ENCODE data around the gene L1CAM.

L1CAM gene

GRCh38 chrX:153885968-153886903, at the start of gene L1CAM:
L1CAM (minus strand) TSS chrX:153886173; CDS start chrX:153875836, 10,337 bp downstream.
- H3K36me3 Mint-ChIP-seq (ENCODE audit: low read depth): no peaks in the 10 kb centered on the region
- peak within 1 kb of the TSS; percentile 17 for H3K4me3 Mint-ChIP-seq
- peaks cover 19% of the 10 kb centered on the region for H3K27me3 Mint-ChIP-seq
- H3K27ac Mint-ChIP-seq: no peak within 1 kb of the TSS
- peaks cover 5% of the 10 kb centered on the region for H3K4me1 Mint-ChIP-seq (ENCODE audit: low read depth)
- no peaks in the 10 kb centered on the region for H3K9me3 Mint-ChIP-seq

GRCh38 chrX:153935326-153935851, 49.4 kb upstream of the L1CAM start:
- no peaks in the 10 kb centered on the region for H3K9me3 Mint-ChIP-seq
- peaks cover 29% of the 10 kb centered on the region for H3K36me3 Mint-ChIP-seq (ENCODE audit: low read depth)
- peaks cover 22% of the 10 kb centered on the region for H3K4me1 Mint-ChIP-seq (ENCODE audit: low read depth)
- peak overlapping the region; percentile 71 for H3K27ac Mint-ChIP-seq
- peak overlapping the region; percentile 72 for H3K4me3 Mint-ChIP-seq
- H3K27me3 Mint-ChIP-seq: no peaks in the 10 kb centered on the region

GRCh38 chrX:153934762-153935325, 48.9 kb upstream of the L1CAM start, which contains the start of gene NAA10:
NAA10 (minus strand) TSS chrX:153935037; CDS start chrX:153934904, 133 bp downstream.
- Mint-ChIP-seq H3K4me1 (ENCODE audit: low read depth) (peaks cover 20% of the 10 kb centered on the region), H3K36me3 (ENCODE audit: low read depth) (peaks cover 29% of the 10 kb centered on the region), H3K4me3 (peak within 1 kb of the TSS; percentile 90), H3K27ac (peak within 1 kb of the TSS; percentile 83), H3K27me3 (no peaks in the 10 kb centered on the region), H3K9me3 (no peaks in the 10 kb centered on the region)

- Mint-ChIP-seq H3K27ac (peak overlapping the region; percentile 83), H3K36me3 (ENCODE audit: low read depth) (peaks cover 29% of the 10 kb centered on the region), H3K9me3 (no peaks in the 10 kb centered on the region), H3K4me3 (peak overlapping the region; percentile 90), H3K4me1 (ENCODE audit: low read depth) (peaks cover 22% of the 10 kb centered on the region), H3K27me3 (no peaks in the 10 kb centered on the region)
Observed at GRCh38 chrX:153934148-153934761, 48.3 kb upstream of the L1CAM start.

- Mint-ChIP-seq H3K4me3 (peak overlapping the region; percentile 90), H3K27ac (peak overlapping the region; percentile 83), H3K36me3 (ENCODE audit: low read depth) (peaks cover 33% of the 10 kb centered on the region), H3K9me3 (no peaks in the 10 kb centered on the region), H3K27me3 (no peaks in the 10 kb centered on the region), H3K4me1 (ENCODE audit: low read depth) (peaks cover 26% of the 10 kb centered on the region)
Observed at GRCh38 chrX:153933748-153934147, 47.8 kb upstream of the L1CAM start.

- Mint-ChIP-seq H3K4me1 (ENCODE audit: low read depth) (peaks cover 23% of the 10 kb centered on the region), H3K27me3 (no peaks in the 10 kb centered on the region), H3K9me3 (no peaks in the 10 kb centered on the region), H3K4me3 (peak overlapping the region; percentile 65), H3K27ac (no peak overlapping the region), H3K36me3 (ENCODE audit: low read depth) (peaks cover 27% of the 10 kb centered on the region)
Observed at GRCh38 chrX:153932220-153932915, 46.4 kb upstream of the L1CAM start.

GRCh38 chrX:153931748-153932147, 45.8 kb upstream of the L1CAM start:
- H3K4me3 Mint-ChIP-seq: no peak overlapping the region
- no peaks in the 10 kb centered on the region for H3K27me3 Mint-ChIP-seq
- peaks cover 23% of the 10 kb centered on the region for H3K4me1 Mint-ChIP-seq (ENCODE audit: low read depth)
- peak overlapping the region; percentile 84 for H3K27ac Mint-ChIP-seq
- H3K36me3 Mint-ChIP-seq (ENCODE audit: low read depth): peaks cover 27% of the 10 kb centered on the region
- no peaks in the 10 kb centered on the region for H3K9me3 Mint-ChIP-seq

GRCh38 chrX:153931151-153931550, 45.2 kb upstream of the L1CAM start:
- Mint-ChIP-seq H3K27ac (peak overlapping the region; percentile 84), H3K36me3 (ENCODE audit: low read depth) (peaks cover 27% of the 10 kb centered on the region), H3K4me1 (ENCODE audit: low read depth) (peaks cover 20% of the 10 kb centered on the region), H3K9me3 (no peaks in the 10 kb centered on the region), H3K27me3 (no peaks in the 10 kb centered on the region), H3K4me3 (no peak overlapping the region)

GRCh38 chrX:153930011-153930910, 44.3 kb upstream of the L1CAM start:
- Mint-ChIP-seq H3K4me1 (ENCODE audit: low read depth) (peaks cover 15% of the 10 kb centered on the region), H3K4me3 (no peak overlapping the region), H3K36me3 (ENCODE audit: low read depth) (peaks cover 27% of the 10 kb centered on the region), H3K27me3 (no peaks in the 10 kb centered on the region), H3K27ac (no peak overlapping the region), H3K9me3 (no peaks in the 10 kb centered on the region)

- H3K27ac Mint-ChIP-seq: no peak overlapping the region
- H3K27me3 Mint-ChIP-seq: no peaks in the 10 kb centered on the region
- H3K36me3 Mint-ChIP-seq (ENCODE audit: low read depth): peaks cover 27% of the 10 kb centered on the region
- H3K4me1 Mint-ChIP-seq (ENCODE audit: low read depth): peaks cover 15% of the 10 kb centered on the region
- H3K4me3 Mint-ChIP-seq: peak overlapping the region; percentile 86
- H3K9me3 Mint-ChIP-seq: no peaks in the 10 kb centered on the region
Observed at GRCh38 chrX:153929576-153929975, 43.6 kb upstream of the L1CAM start.

GRCh38 chrX:153928846-153929245, 42.9 kb upstream of the L1CAM start:
- Mint-ChIP-seq H3K36me3 (ENCODE audit: low read depth) (peaks cover 24% of the 10 kb centered on the region), H3K4me1 (ENCODE audit: low read depth) (peaks cover 15% of the 10 kb centered on the region), H3K9me3 (no peaks in the 10 kb centered on the region), H3K27me3 (no peaks in the 10 kb centered on the region), H3K4me3 (peak overlapping the region; percentile 86), H3K27ac (peak overlapping the region; percentile 83)

- Mint-ChIP-seq H3K27me3 (no peaks in the 10 kb centered on the region), H3K36me3 (ENCODE audit: low read depth) (peaks cover 27% of the 10 kb centered on the region), H3K4me3 (peak overlapping the region; percentile 87), H3K4me1 (ENCODE audit: low read depth) (peaks cover 21% of the 10 kb centered on the region), H3K27ac (peak overlapping the region; percentile 96), H3K9me3 (no peaks in the 10 kb centered on the region)
Observed at GRCh38 chrX:153927922-153928760, 42.2 kb upstream of the L1CAM start.

- Mint-ChIP-seq H3K36me3 (ENCODE audit: low read depth) (peaks cover 29% of the 10 kb centered on the region), H3K4me1 (ENCODE audit: low read depth) (peaks cover 24% of the 10 kb centered on the region), H3K27ac (peak overlapping the region; percentile 96), H3K4me3 (peak overlapping the region; percentile 87), H3K9me3 (no peaks in the 10 kb centered on the region), H3K27me3 (no peaks in the 10 kb centered on the region)
Observed at GRCh38 chrX:153927672-153927921, 41.6 kb upstream of the L1CAM start.

Measured in stimulated activated naive CD8-positive, alpha-beta T cell treated with anti-CD3 and anti-CD28 coated beads, Interleukin-15, Interleukin-2, amounts not matched to agents 100 ng/mL and 50 ng/mL, for 24 hours (primary cell).